COR-L47 (cell line): ENCODE results near the gene MOGAT1.
"Not testable (repeated sequence)": the region's sequence is repeated elsewhere in the genome, so short reads cannot be mapped to it uniquely, and the experiment has no call there.

Experiments
- DNase-seq: peaks from one replicate; lab custom pipeline; 2025; lab: John Stamatoyannopoulos, UW

Gene MOGAT1

DNA sequence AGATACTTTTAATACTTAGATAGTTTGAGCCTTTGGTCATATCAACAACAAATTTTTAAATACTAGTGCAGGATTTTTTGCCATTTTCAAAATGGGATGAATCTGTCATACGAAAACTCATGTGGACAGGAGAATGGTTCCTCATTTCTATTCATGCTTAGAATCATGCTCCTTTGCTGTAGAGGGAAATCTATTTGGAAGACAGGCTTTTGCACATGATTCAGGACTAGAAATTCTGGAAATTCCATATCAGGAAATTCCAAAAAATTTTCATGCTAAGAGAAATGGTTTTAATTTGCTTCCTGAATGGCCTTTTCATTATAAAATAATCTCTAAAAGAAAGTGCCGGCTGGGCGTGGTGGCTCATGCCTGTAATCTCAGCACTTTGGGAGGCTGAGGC, 39.3 kb downstream of the MOGAT1 start:
- DNase-seq, result no peak

DNA sequence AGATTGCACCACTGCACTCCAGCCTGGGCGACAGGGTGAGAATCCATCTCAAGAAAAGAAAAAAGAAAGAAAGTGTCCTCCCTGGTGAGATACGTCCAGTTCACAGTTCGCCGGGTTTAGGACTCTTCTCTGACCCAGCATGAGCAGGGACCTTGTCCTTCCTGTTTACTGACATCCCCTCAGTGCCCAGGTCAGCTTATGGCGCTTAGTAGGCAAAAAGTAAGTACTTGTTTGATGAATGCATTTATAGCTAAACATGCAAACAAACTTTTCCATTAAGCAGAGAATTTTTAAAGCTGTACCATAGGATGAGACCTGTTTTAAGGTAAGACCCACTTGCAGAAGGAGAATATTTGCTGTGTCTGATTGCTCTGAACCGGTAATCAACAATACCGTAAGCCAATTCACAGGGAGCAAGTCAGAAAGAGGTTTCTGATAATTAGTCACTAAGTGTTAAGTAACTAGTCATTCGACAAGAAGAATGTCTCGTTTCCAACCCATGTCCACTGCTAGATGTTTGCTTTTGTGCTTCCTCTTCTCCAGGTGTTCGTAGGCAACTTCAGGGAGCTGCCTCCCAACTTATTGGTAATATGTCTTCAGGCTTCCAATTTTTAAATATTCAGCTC, 40.0 kb downstream of the MOGAT1 start:
- no peak for DNase-seq

DNA sequence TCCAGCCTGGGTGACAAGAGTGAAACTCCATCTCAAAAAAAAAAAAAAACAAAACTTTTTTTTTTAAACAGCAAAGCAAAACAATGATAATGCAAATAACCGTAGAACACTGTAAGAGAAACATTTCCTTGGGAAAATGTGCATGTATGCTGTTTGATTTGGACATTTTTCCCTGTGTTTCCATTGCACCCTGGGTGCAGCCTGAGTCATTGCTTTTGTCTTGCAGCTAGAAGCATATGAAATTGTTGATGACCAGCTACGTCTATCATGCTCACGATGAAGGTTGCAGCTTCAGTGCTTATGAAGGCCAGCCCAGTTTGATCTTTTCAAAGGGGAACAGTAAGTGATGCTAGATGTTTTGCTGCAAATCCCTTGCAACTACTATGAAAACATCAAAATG, 41.5 kb downstream of the MOGAT1 start:
- no peak for DNase-seq

DNA sequence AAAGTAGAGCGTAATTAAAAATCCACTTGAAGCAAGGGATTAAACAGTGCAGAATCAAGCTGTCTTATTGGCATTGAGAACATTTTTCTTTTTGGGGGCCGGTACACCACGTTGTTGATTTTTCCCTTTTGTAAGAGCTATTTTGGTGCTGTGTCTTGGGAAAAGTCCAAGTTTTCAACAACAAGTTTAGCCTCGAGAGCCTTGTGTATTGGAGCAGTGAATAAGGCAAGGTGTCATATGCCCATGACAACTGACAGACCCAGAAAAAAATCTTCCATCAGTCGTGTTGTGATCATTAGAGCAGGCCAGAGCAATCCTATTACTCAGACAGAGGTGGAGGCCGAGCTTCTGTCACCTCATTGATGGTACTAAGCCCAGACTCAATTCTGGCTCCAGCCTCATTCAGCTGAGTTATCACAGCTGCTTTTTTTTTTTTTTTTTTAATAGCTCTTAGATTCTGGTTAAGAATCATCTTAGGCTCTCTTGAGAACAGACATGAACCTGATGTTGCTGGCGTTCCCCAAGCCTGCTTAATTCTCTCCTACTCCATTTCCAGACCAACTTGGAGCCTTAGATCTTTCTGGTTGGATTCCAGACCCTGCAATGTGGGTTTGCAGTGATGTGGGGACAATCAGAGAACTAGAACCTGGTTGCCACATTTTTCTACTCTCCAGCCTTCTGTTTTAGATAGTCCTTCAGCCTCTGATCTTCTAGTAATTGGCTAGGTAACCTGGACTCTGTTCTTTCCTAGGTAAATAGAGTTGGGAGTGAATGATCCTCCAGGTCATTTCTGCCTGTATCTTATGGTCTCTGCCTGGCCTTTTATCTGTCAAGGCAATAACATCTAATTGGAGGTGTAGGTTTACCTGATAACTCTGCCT, 43.1 kb downstream of the MOGAT1 start:
- DNase-seq, result no peak

DNA sequence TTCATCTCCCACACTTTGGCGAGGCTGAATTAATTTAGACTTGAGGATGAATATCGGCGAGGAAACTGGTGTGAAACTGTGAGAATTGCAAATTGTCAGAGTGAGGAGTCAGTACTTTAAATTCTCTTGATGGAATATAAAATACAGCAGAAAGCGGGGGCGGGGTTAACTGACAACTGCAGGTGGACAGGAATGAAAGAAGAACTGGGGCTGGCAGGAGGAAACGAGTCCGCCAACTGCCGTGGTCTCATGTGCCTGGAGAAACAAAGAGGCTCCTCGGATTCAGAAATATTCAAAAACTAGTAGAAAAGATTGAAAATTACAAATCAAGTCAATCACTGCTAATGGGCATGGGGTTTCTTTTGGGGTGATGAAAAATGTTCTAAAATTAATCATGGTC, 44.3 kb downstream of the MOGAT1 start:
- no peak for DNase-seq

DNA sequence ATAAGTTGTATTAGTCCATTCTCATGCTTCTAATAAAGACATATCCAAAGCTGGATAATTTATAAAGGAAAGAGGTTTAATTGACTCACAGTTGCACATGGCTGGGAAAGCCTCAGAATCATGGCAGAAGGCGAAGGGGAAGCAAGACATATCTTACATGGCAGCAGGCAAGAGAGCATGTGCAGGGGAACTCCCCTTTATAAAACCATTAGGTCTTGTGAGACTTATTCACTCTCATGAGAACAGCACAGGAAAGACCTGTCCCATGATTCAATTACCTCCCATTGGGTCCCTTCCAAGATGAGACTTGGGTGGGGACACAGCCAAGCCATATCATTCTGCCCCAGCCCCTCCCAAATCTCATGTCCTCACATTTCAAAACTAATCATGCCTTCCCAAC, 48.3 kb downstream of the MOGAT1 start:
- not testable (repeated sequence) for DNase-seq

DNA sequence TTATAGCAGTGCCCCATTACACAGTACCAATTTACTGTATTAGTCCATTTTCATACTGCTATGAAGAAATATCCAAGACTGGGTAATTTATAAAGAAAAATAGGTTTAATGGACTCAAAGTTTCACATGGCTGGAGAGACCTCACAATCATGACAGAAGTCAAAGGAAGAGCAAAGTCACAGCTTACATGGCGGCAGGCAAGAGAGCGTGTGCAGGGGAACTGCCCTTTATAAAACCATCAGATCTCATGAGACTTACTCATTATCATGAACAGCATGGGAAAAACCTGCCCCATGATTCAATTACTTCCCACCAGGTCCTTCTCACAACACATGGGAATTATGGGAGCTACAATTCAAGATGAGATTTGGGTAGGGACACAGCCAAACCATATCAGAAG, 50.1 kb downstream of the MOGAT1 start:
- not testable (repeated sequence) for DNase-seq

DNA sequence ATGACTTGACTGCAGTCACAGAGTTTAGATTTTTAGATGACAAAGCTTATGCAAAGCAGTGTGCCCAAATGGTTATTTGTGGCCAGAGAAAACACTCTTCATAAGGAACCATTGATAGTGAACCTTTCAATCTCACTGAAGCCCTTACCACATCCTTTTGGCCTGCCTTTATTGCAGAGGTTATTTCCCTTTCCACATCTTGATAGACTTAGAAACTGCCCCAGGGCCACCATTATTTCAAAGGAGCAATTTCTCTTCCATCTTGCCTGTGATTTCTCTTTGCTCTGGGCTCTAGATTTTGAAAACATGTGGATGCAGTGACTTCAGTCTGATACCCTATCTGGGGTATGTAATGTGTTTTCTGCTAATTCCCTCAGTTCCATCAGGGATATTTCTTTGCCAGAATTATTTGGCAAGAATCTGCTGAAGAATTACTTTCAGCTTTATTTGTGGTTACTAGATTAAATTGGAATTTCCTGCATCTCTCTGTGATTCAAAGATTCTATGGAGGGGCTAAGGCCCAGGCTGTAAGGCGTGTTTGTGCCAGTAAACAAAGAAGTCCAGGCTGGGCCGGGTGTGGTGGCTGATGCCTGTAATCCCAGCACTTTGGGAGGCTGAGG, 51.0 kb downstream of the MOGAT1 start:
- DNase-seq, result no peak

DNA sequence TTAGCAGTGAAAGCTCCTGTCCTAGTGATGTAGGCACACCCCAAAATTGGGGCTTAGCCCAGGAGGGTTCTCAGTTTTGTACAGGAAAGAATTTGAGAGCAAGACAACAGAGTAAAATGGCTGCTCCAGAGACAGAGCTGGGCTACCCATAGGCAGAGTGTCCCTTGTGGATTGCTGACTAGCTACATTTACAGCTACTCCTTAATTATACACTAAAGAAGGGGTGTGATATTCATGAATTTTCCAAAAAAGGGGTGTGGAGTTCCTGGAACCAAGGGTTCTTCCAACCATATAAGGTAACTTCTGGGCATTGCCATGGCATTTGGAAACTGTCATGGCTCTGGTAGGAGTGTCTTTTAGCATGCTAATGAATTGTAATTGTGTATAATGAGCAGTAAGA, 52.8 kb downstream of the MOGAT1 start:
- no peak for DNase-seq

DNA sequence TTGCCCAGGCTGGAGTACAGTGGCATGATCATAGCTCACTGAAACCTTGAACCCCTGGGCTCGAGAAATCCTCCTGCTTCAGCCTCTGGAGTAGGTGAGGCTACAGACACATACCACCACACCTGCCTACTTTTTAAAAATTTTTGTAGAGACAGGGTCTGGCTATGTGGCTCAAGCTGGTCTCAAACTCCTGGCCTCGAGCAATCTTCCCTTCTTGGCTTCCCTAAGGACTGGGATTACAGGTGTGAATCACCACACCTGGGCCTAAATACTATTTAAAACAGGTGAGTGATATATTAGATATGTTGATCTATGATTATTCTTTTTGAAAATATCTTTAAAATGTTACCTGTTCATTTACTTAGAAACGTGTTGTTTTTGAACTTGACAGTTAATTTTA, 57.2 kb downstream of the MOGAT1 start:
- DNase-seq, result no peak

DNA sequence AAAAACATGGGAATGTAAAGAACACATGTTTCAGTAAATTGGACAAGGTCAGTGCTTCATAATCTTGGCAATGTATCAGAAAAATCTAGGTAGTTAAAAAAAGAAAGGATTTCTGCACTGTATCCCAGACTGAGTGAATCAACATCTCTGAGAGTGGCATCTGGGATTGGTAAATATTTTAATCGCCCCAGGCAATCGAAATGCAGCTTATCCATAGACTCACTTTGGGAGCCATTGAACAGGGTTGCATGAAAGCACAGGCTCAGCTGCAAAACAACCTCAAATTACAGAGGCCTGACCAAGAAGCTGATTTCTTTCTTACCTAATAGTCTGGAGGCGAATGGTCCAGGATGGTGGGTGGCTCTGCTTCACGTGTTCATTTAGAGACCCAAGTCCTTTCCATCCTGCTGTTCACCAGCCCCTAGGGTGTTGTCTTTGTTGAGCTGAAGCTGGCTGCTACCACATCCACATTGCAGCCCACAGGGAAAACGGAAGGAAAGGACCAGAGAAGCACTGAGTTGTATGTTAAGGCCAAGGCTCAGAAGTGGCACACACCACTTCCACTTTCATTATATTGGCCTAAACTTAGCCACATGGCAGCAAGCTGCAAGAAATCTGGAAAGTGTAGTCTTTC, 59.0 kb downstream of the MOGAT1 start:
- DNase-seq, result no peak

DNA sequence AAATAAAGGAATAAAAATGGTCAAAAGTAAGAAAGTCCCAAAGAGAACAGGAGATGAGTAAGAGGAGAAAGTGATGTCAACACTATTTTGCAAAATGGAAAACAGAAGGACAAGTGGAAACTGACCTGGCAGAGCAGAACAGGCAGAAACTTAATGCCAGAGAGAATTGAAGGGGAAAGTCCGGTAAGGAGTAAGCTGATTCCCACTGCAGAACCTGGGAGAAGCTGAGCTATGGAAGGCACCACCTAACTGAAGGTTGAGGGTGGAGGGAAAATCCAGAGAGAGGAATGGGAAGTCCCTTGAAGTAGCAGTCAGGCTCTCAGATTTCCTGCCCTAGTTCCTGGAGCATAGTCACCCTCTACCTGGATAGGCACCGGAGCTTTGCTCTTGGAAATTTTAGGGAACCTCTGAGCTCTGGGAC, 59.8 kb downstream of the MOGAT1 start:
- no peak for DNase-seq

DNA sequence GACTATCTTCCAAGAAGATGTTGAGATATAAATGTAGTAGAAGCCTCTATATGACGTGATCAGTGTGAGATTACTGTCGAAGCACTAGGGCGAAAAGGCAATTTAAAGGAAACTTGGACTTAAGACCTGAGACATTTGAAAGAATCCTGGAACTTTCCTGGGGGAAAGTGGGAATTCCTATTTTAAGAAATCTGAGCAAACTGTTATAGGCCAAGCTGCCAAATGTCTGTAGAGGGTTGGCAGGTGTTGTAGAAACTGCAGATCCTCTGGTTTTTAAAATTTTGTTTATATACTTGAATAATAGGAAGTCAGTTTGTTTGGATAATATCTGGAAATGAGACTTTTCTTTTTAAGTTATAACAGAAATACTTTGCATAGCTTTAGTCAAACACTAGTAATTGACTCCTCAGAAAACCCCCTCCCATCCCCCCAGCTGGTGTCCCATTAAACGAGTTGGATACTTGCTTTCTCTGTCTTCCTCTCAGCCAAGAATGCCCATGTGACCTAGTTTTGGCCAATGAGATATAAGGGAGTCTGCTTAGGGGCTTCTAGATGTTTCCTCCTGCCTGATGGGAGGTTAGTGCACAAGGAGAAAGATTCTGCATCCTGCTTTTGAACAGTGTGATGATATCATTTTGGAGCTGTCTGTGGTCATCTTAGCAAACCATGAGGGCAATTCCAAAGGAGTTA, 61.2 kb downstream of the MOGAT1 start:
- DNase-seq, result no peak

DNA sequence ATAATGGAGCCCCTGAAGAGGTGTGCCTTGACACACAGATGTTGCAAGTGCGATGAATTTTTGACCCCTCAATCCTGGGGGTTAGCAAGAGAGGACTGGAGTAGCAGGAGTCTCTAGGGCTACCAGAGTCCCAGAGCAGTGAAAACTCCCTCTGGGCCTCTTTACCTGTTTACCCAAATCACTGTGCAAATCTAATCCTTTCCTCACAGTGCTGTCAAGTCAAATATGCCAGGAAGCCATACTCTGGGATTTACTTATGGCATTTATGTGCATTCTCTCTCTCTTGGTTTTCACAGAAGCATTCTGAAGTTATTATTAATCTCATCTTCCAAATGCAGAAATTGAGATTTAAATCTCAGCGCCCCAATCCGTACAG, 62.0 kb downstream of the MOGAT1 start:
- no peak for DNase-seq

DNA sequence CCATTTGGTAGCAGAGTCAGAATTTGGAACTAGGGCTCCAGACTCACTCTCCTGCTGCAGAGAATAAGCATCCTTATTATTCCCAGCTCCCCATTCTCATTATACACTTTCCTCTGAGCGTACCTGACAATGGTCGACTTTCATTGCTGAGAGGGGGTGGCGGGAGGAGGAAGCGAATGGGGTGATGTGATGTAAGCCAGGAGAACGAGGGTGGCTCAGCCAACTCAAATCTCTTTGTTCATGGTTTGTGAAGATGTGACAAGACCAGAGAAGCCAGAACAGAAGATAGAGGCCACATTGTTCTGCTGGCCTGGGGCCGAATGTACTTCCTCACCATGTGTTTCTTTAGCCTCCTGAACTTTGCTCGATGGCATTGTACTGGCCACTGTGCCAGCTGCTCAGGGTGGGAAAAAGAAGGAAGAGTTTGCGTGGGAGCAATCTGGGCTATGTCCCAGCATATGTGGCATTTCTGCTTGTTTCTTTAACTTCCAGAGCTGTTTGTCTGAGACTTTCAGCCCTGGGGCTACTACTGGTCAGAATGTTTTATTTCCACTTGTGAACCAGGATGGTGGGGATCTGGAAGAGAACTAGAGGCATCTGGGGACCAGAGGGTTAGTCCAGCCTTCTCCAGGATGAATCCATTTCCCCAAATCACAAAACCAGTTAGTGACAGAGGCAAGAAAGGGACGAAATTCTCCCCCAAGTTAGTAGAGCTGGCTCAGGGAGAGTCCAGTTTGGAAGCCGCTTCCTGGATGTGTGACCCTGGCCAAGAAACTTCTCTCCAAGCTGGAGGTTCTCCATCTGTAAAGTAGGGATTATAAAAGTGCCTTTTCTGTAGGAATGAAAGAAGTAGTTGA, 62.6 kb downstream of the MOGAT1 start:
- no peak for DNase-seq

DNA sequence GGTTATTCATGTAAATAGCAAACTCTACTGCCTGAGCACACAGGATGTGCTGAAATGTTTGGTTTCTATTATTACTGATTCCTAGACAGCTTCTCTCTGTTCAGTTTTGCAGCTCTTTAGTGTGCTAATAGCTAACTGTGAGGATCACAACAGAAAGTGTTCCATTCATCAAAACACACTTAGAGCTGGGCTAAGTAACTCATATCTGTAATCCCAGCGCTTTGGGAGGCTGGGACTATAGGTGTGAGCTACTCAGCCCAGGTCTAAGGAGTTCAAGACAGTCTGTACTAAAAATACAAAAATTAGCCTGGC, 63.2 kb downstream of the MOGAT1 start:
- no peak for DNase-seq

DNA sequence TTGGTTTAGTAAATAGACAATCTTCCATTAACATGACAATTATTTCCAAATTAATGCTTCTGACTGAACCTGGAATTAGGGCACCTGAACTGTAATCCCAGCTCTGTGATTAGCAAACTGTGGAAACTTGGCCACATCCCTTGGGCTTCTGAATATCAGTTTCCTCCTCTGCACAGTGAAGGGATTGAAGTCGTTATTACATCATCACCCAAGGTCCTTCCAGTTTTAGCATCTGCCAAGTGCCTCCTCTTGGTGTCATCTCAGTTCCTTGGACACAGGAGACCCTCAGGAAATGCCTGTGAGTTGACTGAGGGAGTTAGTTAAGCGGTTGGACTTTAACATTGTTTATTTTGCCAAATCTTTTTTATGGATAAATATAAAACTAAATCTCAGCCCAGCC, 64.8 kb downstream of the MOGAT1 start:
- DNase-seq, result no peak

DNA sequence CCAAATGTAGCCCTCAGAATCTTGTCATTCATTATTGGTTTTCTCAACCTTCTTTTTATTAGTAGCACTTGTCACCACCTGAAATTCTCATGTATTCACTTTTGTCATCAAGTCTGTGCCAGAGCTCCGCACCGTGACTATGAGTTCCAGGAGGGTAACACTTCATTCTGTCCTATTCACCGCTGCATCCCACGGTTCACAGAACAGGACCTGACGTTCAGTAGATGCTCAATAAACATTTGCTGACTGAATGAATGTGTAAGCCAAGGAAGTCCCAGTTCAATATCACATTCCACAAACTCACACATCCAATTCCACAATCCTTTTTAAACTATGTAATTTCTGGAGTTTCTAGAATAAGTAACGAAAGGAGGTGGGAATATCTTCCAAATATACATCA, 65.5 kb downstream of the MOGAT1 start:
- no peak for DNase-seq

DNA sequence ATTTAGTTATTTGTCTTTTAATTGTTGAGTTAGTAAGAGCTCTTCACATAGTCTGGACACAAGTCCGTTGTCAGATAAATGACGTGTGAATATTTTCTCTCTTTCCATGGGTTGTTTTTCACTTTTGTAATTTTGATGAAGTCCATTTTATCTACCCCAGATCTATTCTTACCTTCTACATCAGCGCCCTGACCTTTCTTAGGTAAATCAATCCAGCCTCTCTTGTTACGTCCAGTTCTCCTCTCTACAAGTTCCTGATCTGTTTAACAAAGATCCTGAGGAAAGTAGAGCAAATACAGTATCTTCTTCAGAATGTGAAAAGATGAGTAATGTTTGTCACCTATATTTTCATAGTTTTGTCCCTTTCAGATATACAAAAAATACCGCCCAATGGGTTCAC, 66.9 kb downstream of the MOGAT1 start:
- no peak for DNase-seq

DNA sequence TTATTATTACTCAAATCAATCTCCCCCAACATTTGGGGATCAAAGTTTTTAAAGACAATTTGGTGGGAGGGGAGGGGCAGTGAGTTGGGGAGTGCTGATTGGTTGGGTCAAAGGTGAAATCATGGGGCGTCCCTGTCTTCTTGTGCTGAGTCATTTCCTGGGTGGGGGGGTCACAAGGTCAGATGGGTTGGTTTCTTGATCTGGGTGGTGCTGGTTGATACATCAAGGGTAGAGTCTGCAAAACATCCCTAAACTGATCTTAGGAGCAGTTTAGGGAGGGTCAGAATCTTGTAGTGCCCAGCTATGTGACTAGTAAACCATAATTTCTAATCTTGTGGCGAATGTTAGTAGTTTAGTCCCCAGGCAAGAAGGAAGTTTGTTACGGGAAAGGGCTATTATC, 67.4 kb downstream of the MOGAT1 start:
- DNase-seq, result no peak

DNA sequence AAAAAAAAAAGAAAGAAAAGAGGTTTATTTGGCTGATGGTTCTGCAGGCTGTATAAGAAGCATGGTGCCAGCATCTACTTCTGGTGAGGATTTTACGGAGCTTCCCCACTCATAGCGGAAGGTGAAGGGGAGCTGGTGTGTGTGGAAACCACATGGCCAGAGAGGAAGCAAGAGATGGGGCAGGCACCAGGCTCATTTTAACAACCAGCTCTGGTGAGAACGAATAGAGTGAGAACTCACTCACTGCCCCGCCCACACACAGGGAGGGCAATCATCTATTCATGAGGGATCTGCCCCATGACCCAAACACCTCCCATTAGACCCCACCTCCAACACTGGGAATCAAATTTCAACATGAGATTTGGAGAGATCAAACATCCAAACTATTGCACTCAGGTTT, 68.5 kb downstream of the MOGAT1 start:
- DNase-seq, result no peak
